GM10248 (cell line): ENCODE results near the gene LINC00305.
A peak's percentile ranks its signal among the peaks of the same experiment; 100 is the strongest.

Experiments
- CTCF ChIA-PET: fragments of 300-600 bp; sonication (Branson Sonifier 250); formaldehyde crosslinking; extraction: SDS; loops from one replicate; lab custom pipeline; 2021; ENCODE audit warnings: antibody characterized with exemption; lab: Yijun Ruan, JAX
- POLR2A ChIA-PET: fragments of 350-650 bp; sonication (Branson Sonifier 250); formaldehyde crosslinking; extraction: SDS; loops from one replicate; lab custom pipeline; 2020; ENCODE audit warnings: antibody characterized with exemption; lab: Yijun Ruan, JAX
- DNase-seq: peaks from one replicate; pipeline ENCODE4 v3.0.0; 2012; ENCODE audit errors: extremely low spot score
- TF ChIP-seq, protein P1 (sequence below): IDR thresholded peaks from 2 replicates; pipeline ENCODE4 v1.5.1; 2012; ENCODE audit warnings: mild to moderate bottlenecking, low read depth; ENCODE audit errors: extremely low read depth, missing control alignments, control extremely low read depth

LINC00305 gene

DNA sequence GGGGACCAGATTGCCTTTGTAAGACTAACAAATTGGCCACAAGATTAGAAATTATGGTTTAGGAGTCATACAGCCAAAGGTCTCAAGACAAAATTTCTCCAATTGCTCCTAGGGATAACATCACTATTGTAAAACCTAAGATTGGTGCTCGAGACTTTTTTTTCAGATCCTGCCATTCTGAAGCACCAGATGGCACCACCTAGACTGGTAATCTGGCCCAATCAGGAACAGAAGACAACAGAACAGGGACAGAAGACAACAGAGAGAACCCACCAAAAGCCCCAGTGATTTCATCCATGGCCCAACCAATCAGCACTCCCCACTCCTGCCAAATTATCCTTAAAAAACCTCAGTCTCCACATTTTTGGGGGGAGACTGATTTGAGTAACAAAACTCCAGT is 66.8 kb downstream of the LINC00305 start:
- ChIA-PET CTCF (interaction anchor here (1.0 kb wide), 1 partner anchor 12 kb away, joined by 3 read pairs; no protein-coding TSS in a partner anchor), POLR2A (no interaction called here)
- DNase-seq: no peak
- TF ChIP-seq, protein P1, sequence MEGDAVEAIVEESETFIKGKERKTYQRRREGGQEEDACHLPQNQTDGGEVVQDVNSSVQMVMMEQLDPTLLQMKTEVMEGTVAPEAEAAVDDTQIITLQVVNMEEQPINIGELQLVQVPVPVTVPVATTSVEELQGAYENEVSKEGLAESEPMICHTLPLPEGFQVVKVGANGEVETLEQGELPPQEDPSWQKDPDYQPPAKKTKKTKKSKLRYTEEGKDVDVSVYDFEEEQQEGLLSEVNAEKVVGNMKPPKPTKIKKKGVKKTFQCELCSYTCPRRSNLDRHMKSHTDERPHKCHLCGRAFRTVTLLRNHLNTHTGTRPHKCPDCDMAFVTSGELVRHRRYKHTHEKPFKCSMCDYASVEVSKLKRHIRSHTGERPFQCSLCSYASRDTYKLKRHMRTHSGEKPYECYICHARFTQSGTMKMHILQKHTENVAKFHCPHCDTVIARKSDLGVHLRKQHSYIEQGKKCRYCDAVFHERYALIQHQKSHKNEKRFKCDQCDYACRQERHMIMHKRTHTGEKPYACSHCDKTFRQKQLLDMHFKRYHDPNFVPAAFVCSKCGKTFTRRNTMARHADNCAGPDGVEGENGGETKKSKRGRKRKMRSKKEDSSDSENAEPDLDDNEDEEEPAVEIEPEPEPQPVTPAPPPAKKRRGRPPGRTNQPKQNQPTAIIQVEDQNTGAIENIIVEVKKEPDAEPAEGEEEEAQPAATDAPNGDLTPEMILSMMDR: peak; percentile 5

DNA sequence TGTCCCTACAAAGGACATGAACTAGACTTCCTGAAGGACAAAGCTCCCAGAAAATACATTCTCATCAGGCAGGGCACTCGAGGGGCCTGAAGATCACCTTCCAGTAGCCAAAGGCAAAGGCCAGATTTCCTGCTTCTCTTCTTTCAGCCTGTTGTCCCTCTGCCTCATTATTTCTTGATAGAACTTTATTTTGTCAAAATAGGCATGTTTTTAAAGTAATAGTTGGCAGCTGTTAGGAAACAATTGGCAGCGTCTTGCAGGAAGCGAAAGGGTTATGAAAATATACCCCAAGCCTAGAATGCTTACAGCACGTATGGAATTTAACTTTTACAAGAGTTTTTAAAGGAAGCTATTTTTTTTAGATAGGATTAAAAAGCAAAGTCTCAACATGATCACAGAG is 74.9 kb downstream of the LINC00305 start:
- ChIA-PET POLR2A (no interaction called here), CTCF (interaction anchor here (1.1 to 2.5 kb wide), 5 partner anchors 10 to 46 kb away, joined by 3 to 12 read pairs (median 3); no protein-coding TSS in a partner anchor)
- TF ChIP-seq, protein P1: no peak
- DNase-seq: no peak

DNA sequence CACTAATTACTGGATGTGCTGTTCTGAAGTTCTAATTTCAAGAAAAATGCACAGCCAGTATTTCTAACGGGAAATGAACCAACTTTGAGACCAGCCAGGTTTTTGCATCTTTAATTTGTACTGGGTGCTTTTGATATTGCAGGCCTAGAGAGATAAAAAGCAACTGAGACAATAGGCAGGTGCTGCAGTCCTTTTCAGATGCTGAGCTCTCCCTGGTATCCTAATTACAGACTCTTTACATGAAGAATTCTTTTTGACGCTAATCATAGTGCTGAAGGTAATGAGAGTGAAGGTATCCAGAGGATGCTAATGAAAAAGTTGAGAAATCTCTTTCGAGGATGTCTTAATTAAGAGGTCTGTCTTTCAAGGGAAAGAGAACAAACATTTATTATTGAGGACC is 93.9 kb downstream of the LINC00305 start:
- CTCF ChIA-PET: interaction anchor here (1.4 kb wide), 1 partner anchor 17 kb away, joined by 3 read pairs; no protein-coding TSS in a partner anchor
- TF ChIP-seq, protein P1: no peak
- POLR2A ChIA-PET: no interaction called here
- DNase-seq: no peak

DNA sequence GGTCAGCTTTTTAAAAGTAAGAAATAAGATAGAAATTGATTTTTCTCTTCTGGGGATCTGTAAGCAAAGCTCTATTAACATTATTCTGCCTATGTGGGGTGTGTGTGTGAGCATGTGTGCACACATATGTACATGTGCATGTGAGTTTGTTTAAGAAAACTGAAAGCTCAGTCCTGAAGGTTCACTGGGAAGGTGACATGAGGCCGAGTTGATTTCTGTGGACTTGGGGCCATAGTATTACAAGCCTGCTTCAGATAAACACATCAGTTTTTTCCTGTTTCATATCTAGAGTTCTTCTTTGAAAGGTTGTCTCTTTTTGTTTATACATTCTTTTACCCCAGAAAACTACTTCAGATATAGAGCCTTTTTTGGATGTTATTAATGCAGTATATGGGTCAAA is 95.6 kb downstream of the LINC00305 start:
- POLR2A ChIA-PET: no interaction called here
- TF ChIP-seq, protein P1: no peak

DNA sequence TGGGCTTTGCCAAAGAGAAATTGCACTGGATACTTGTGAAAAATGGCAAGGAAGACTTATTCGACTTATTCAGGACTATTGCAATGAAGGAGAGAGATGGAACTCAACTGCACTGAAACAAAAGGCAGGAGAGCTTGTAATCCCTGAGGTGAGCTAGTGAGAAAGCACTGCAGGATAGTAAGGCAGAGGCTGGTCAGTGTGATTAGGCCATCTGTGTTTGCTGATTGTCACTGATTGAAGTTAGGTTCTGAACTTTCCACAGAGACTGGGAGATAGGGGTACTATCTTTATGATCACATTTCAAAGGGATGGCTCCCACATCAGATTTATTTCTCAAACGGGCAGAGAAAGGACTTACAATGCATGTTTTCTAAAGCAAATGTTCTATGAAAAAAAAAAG is 96.1 kb downstream of the LINC00305 start:
- TF ChIP-seq, protein P1: no peak
- no peak for DNase-seq
- ChIA-PET POLR2A (no interaction called here), CTCF (interaction anchor here (1.1 to 1.2 kb wide), 2 partner anchors 15 to 16 kb away, joined by 3 read pairs; no protein-coding TSS in a partner anchor)

More for the DNA sequence above, 95.6 kb downstream of the LINC00305 start:
- no peak for DNase-seq
- CTCF ChIA-PET: interaction anchor here (1.2 kb wide), 1 partner anchor 14 kb away, joined by 3 read pairs; no protein-coding TSS in a partner anchor

DNA sequence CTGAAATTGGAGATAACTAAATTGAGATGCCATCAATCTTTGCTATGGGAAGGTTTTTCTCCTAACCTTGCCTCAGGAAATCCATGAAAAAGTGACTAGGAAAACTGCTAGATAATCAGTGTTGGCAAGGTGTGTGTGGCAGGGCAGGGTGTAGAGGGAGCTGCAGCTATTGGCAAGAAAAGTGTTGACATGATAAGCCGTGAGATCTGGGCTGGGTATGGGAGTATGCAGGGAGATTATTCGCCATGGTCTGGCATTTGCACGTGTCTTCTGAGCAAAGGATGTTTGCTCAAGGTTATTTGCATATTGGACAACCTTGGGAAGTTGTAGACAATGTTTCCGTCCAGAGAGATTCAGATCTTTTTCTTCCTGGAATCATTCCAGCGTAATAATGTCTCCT is 104.3 kb downstream of the LINC00305 start:
- DNase-seq: no peak
- CTCF ChIA-PET: interaction anchor here (1.4 kb wide), 1 partner anchor 12 kb away, joined by 3 read pairs; no protein-coding TSS in a partner anchor
- TF ChIP-seq, protein P1: no peak
- POLR2A ChIA-PET: no interaction called here
